ENCODE results near the gene ULBP1.
"Not testable (repeated sequence)": the region's sequence is repeated elsewhere in the genome, so short reads cannot be mapped to it uniquely, and the experiment has no call there.

DNA sequence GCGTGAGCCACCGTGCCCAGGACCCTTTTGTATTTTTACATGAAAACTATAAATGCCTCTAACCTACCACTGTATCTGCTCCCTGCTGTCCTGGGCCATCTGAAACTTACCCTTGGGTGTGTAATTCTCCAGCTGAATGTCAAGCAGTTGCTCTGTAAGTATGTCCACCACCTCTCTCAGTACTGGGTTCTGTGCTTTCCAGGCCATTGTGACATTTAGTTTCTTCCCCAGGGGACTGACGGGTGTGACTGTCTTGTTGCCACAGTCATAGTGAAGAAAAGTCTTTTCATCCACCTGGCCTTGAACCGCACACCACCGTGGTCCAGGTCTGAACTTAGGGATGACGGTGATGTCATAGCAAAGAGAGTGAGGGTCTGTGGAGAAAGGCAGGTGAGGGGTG is 58.1 kb downstream of the ULBP1 start:
- TF ChIP-seq, protein P1, sequence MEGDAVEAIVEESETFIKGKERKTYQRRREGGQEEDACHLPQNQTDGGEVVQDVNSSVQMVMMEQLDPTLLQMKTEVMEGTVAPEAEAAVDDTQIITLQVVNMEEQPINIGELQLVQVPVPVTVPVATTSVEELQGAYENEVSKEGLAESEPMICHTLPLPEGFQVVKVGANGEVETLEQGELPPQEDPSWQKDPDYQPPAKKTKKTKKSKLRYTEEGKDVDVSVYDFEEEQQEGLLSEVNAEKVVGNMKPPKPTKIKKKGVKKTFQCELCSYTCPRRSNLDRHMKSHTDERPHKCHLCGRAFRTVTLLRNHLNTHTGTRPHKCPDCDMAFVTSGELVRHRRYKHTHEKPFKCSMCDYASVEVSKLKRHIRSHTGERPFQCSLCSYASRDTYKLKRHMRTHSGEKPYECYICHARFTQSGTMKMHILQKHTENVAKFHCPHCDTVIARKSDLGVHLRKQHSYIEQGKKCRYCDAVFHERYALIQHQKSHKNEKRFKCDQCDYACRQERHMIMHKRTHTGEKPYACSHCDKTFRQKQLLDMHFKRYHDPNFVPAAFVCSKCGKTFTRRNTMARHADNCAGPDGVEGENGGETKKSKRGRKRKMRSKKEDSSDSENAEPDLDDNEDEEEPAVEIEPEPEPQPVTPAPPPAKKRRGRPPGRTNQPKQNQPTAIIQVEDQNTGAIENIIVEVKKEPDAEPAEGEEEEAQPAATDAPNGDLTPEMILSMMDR (IDR thresholded peaks at IDR 0.05; ENCODE audit: poor library complexity), result not testable (repeated sequence)
- TF ChIP-seq EZH2 (IDR thresholded peaks at IDR 0.05; ENCODE audit: borderline replicate concordance), result not testable (repeated sequence)

Measured in hepatocyte (in vitro differentiated cells).